NCI-H1436 treated with DMSO at 0.1 percent for 48 hours (cell line): ENCODE results near the gene TMEM178B.
"Not testable (repeated sequence)": the region's sequence is repeated elsewhere in the genome, so short reads cannot be mapped to it uniquely, and the experiment has no call there.

Experiments used
- DNase-seq: peaks from one replicate; lab custom pipeline; 2025; lab: John Stamatoyannopoulos, UW

Gene TMEM178B

DNA sequence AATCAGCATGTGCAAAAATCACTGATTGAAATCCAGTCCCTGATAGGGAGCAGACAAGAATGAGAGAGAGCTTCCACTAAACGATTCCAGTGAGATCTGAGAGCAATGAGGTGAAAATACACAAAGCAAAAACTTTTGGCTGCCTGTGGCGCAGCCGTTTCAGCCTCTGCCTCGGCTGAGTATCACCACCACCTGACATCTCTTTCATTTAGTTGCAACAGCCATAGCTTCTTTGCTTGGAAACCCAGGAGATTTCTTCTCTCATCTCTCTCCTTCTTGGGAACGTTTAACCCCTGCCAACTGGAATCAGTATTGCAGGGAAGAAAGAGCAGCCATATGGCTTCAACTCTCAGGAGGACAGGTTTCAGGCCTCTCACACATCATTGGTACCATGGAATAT lies 240.0 kb downstream of the TMEM178B start:
- no peak for DNase-seq

DNA sequence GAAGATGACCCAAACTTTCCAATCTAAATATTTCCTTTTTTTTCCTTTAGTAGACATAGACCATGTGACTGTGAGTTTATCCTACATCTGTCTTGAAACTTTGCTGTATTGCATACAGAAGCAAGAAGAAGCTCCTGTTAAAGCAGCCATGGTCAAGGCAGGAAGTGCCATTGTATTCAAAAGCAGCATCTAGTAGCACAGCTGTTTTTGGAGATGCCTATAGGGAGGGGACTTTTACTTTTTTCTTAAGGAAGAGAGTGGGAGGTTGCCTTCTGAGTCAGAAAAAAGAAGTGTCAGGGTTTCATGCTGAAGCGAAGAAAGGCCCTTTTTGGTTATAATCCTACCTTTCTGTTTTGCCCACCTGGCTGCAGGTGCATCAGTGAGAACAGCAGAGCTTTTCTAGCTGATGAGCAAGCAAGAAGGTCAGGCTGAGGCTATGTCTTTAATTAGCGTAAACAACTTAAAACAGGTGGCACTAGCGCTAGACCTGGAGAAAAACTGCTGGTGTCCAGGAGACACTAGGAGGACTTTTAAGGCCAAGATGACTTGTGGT lies 243.2 kb downstream of the TMEM178B start:
- DNase-seq, result no peak

DNA sequence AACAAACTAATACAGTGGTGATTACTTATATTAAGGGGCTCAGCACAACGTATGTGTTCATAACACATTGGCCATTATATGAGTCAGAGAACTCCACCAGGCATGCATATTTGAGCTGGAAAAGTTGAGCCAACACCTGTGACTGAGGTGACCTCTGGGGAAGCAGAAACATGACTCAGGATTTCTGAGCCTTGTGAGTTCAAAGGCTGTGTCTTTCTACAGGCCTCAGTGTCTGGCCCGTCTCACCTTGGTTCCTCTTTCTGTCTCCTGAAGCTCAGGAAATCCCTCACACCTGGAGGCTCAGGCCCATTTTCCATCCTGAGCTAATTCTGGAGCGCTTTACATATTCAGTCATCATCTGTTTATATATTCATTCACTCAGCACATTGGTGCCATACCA lies 246.4 kb downstream of the TMEM178B start:
- no peak for DNase-seq

GRCh38 chr7:141322383-141322782 lies 248.5 kb downstream of the TMEM178B start:
- no peak for DNase-seq

- no peak for DNase-seq
Measured at GRCh38 chr7:141323826-141324225, 250.0 kb downstream of the TMEM178B start.

- DNase-seq, result no peak
Measured at GRCh38 chr7:141324870-141325269, 251.0 kb downstream of the TMEM178B start.

GRCh38 chr7:141325275-141325674 lies 251.4 kb downstream of the TMEM178B start:
- DNase-seq, result no peak

DNA sequence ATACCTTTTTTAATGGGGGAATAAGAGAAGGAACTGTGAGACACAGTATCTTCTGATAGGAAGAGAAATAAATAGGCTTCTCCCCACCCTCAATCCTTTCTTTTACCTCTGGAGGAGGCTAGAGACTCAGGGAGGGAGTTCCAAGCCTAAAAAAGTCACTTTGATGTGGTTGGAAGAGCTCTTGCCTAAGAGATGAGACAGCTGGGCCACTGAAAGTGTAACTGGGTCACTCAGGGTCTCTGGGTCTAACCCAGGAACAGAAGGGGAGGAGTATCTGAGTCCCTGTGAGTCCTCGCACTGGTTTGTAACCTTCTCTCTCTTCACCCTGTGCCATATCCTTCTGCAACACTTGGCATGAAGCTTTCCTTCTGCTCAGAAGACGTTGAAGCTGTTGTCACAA lies 254.4 kb downstream of the TMEM178B start:
- DNase-seq, result no peak

GRCh38 chr7:141330285-141330684 lies 256.4 kb downstream of the TMEM178B start:
- not testable (repeated sequence) for DNase-seq

DNA sequence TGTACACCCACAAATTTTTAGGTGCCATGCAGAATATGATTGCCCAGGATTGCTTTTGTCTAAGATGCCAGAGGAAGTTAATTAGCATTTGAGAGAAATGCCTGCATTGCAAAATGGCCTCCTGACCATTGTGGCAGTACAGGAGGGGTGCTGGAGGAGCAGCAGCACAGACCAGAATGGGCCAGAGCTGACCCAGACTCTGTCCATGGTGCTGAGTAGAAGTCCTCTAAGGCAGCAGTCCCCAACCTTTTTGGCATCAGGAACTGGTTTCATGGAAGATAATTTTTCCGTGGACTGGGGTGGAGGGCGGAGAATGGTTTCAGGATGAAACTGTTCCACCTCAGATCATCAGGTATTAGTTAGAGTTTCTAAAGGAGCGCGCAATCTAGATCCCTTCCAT lies 259.6 kb downstream of the TMEM178B start:
- DNase-seq, result no peak

DNA sequence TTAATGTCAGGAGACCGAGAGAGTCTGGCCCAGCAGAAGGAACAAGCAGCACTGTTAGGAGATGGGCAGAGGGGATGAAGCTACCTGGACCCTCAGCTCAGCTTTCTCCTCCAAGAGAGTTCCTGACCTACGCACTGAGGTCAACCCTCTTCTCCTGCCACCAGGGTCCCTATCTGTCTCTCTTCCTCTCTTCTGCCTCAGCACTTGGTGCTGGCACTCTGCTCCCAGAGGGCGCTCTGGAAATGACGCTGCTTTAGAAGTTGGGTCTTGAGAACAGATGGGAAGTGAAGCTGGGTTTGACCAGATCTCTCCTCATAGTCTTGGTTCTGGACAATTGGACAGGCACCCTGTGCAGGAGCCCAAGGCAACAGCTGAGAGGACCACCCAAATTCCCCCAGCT lies 261.3 kb downstream of the TMEM178B start:
- DNase-seq, result no peak

DNA sequence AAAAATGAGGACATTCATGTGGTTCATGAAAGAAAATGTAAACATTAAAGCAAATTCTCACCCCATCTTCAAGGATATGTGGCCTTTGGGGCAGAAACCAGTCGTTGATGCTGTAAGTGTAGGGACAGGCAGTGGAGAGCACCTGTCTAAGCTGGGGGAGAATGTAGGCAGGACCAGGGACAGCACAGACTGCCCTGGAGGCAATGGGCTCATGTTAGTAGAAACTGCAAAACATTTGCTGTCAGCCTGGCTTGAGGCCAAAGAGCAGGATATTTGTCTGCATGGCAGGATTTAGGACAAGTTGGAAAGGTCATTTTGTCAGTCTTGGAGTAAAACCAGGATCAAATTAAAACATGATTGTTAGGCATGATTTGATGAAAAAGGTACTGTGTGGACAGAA lies 265.7 kb downstream of the TMEM178B start:
- DNase-seq, result no peak

GRCh38 chr7:141340991-141341390 lies 267.1 kb downstream of the TMEM178B start:
- DNase-seq, result no peak

- DNase-seq, result no peak
Measured at GRCh38 chr7:141342621-141343408, 269.0 kb downstream of the TMEM178B start.

DNA sequence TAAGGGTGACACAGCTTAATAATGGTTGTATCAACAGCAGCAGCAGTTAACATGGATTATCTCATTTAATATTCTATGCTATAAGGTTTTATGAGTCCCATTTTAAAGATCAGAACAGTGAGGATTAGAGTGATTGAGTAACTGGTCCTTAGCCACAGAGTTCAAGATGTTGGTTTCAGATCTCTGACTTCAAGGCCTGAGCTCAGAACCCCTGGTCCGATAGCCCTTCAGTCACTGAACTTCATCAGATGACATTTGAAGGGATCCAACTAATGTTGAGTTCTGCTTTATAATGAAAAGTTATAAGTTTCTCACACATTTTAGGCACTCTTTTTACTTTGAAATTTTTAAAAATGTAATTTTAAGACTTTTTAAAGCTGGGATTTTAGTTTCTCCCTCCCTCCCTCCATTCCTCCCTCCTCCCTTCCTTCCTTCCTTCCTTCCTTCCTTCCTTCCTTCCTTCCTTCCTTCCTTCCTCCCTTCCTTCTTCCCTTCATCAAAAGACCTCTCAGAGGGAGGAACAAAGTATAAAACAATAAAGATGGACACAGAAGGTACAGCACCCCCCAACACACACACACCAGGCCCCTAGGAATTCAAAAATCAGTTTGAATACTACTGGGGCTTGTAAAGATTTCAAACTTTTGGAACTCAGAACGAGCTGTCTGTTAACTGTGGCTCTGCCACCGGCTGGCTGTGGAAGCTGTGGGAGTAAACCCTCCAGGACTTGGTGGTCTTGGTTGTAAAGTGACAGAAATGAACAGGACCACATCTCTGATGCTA lies 270.5 kb downstream of the TMEM178B start:
- no peak for DNase-seq

- no peak for DNase-seq
Measured at GRCh38 chr7:141348728-141349127, 274.9 kb downstream of the TMEM178B start.

- DNase-seq, result no peak
Measured at GRCh38 chr7:141349338-141349737, 275.5 kb downstream of the TMEM178B start.

- no peak for DNase-seq
Measured at GRCh38 chr7:141349804-141350203, 275.9 kb downstream of the TMEM178B start.

DNA sequence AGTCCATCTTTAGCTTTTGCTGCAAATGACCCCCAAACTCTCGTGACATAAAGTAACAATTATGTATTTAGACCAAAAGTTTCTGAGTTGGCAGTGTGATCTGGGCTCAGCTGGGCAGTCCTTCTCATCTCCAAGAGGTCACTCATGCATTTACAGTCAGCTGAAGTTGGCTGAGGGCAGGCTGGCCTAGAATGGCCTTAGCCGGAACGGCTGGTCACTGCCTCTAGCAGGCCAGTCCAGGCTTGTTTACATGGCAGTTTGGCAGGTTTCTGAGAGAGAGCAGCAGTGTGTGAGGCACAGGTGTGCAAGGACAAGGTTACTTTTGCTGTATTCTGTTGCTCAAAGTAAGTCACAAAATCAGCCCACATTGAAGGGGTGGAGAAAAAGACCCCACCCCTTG lies 277.3 kb downstream of the TMEM178B start:
- no peak for DNase-seq

DNA sequence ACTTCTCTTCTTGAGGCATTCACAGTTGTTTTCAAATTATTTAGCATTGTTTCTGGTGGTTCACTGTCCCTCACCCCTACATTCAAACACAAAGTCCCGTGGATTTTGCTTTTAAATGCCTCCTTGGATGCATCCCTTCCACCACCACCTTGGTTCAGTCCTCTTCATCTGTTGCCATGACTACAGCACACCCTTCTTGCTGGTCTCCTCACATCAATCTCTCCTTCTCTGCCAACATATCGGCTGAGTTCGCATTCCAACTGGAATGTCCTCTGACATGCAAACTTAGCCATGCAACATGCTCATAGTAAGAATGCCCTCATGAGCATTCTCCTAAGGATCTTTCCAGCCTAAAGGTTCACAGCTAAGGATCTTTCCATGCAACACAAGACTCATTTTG lies 279.1 kb downstream of the TMEM178B start:
- no peak for DNase-seq

- DNase-seq, result no peak
Measured at GRCh38 chr7:141354251-141354650, 280.4 kb downstream of the TMEM178B start.

DNA sequence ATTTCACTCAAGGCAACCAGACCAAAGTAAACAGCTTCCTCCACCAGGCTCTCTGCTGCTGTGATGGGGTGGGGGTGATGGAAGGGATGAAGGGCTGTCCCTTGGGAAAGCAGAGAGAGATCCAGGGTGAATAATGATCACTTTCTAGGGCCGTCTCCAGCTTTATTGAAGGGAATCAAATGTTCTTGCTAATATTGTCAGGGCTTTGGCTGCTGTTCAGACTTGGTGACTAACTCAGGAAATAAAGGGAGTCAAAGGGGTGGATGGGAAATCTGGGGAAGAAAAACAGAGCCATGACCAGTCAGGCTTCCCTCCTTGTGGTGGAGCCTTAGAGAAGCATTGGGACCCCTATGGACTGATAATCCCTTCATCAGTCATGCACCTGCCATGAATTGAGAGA lies 281.2 kb downstream of the TMEM178B start:
- DNase-seq, result no peak

DNA sequence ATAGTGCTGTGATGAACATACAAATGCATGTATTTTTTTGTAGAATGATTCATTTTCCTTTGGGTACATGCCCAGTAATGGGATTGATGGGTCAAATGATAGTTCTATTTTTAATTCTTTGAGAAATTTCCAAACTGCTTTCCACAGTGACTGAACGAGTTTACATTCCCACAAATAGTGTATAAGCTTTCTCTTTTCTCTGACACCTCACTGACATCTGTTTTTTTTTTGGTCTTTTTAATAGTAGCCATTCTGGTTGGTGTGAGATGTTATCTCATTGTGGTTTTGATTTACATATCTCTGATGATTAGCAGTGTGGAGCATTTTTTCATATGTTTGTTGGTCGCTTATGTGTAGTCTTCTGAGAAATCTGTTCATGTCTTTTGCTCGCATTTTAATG lies 282.3 kb downstream of the TMEM178B start:
- DNase-seq, result no peak
